Measurements from ENCODE around the gene MPRIP.

GRCh38 chr17:17140590-17140980 lies 98.3 kb downstream of the MPRIP start:
- TF ChIP-seq CTCF (IDR thresholded peaks at IDR 0.05) (no peak), POLR2A (IDR thresholded peaks at IDR 0.05) (no peak)
